Heart left ventricle (tissue), 13 donors: Measurements from ENCODE around the gene AQP3.

Source experiments
- POLR2A ChIP-seq, 2 donors: fragments of 450-650 bp; IDR thresholded peaks; one replicate each; pipeline ENCODE4 v1.6.1; 2017; ENCODE audit warnings: antibody characterized with exemption in 2 of 2, mild to moderate bottlenecking in 2 of 2, moderate library complexity in 2 of 2
- TF ChIP-seq, protein P1 (sequence below), 12 donors: fragments of 200-600 bp; sonication (generic) in 4 of 12; IDR thresholded peaks; one replicate each; pipeline versions ENCODE4 v1.5.0 to v1.8.0; 2018 to 2022; ENCODE audit warnings: antibody characterized with exemption in 12 of 12, mild to moderate bottlenecking in 5 of 12
- donor health status: ischemic (EF 13 %, LVEDD 7.1; RV severe dilation, severe dysfunction).
- donor health status: DM: no; HTN: yes; CAD: no.
- donor health status: DM: no; HTN: no; CAD: no.
- donor health status: ischemic (EF 25% LVEDD 6.9; RV normal size, moderate dysfunction).
- donor health status: ischemic (EF 25% LVEDD 5.7; RV mildly dilated, moderate dysfunction).
- donor health status: ischemic (EF 35%, LVEDD 5.7; RV mildly dilated, moderate dysfunction).
- donor health status: nonischemic (EF 11% LVEDD 7.7; RV severe dilation, severe dysfunction).
- donor health status: DM: yes; HTN: yes; CAD: no.
- donor health status: PGD.
- donor health status: ischemic (EF 29% LVEDD 5.4; RV normal size, mild dysfunction).
- donor health status: nonischemic (EF 23%, LVEDD 6.1; RV moderate dilation, normal function).

DNA sequence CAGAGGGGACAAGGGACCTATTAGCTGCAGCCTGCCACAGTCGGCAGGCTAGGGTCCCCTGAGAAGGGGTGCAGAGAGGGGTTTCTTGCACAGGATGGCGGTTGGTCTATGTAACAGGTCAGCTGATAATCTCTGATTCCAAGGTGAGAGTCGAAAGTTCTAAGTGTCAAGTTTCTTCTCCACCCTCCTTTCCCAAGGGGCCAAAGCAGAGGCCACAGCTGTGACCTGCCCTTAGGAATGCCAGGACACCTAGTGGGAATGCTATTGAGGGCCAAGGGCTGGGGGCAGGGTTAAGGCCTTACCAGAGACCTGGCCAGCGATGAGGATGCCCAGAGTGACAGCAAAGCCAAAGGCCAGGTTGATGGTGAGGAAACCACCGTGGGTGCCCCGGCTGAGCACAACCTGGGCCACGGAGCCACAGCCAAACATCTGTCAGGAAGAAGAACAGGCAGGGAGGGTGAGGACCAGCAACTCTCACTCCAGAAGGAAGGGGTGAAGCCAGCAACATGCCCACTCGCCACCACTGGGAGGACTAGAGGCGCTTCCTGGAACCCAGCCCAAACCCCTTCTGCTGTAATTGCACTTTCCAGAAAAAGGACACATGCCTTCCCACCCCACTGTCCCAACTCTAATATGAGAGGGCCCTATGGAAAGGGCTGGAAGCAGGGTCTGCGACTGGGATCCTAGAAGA lies 3.8 kb downstream of the AQP3 start:
- TF ChIP-seq, protein P1, sequence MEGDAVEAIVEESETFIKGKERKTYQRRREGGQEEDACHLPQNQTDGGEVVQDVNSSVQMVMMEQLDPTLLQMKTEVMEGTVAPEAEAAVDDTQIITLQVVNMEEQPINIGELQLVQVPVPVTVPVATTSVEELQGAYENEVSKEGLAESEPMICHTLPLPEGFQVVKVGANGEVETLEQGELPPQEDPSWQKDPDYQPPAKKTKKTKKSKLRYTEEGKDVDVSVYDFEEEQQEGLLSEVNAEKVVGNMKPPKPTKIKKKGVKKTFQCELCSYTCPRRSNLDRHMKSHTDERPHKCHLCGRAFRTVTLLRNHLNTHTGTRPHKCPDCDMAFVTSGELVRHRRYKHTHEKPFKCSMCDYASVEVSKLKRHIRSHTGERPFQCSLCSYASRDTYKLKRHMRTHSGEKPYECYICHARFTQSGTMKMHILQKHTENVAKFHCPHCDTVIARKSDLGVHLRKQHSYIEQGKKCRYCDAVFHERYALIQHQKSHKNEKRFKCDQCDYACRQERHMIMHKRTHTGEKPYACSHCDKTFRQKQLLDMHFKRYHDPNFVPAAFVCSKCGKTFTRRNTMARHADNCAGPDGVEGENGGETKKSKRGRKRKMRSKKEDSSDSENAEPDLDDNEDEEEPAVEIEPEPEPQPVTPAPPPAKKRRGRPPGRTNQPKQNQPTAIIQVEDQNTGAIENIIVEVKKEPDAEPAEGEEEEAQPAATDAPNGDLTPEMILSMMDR (IDR thresholded peaks at IDR 0.05) = no peak
- TF ChIP-seq POLR2A (IDR thresholded peaks at IDR 0.05) = no peak
